Measurements from ENCODE around the gene ACTA1.
"Not testable (repeated sequence)": the region's sequence is repeated elsewhere in the genome, so short reads cannot be mapped to it uniquely, and the experiment has no call there.

The ACTA1 gene

GRCh38 chr1:229434005-229434640, at the start of gene ACTA1:
Gene ACTA1 (minus strand): TSS chr1:229434094. CDS start chr1:229433115, 979 bp downstream.
- no peak for DNase-seq

- no peak for DNase-seq
Measured at GRCh38 chr1:229482511-229482910, 48.6 kb upstream of the ACTA1 start.

GRCh38 chr1:229480495-229480894, 46.6 kb upstream of the ACTA1 start:
- no peak for DNase-seq

- no peak for DNase-seq
Measured at GRCh38 chr1:229479660-229480399, 45.9 kb upstream of the ACTA1 start.

- no peak for DNase-seq
Measured at GRCh38 chr1:229478852-229479251, 45.0 kb upstream of the ACTA1 start.

- not testable (repeated sequence) for DNase-seq
Measured at GRCh38 chr1:229475859-229476258, 42.0 kb upstream of the ACTA1 start.

GRCh38 chr1:229474509-229474908, 40.6 kb upstream of the ACTA1 start:
- DNase-seq = no peak

GRCh38 chr1:229471175-229471574, 37.3 kb upstream of the ACTA1 start:
- no peak for DNase-seq

- no peak for DNase-seq
Measured at GRCh38 chr1:229470406-229471043, 36.6 kb upstream of the ACTA1 start.

- no peak for DNase-seq
Measured at GRCh38 chr1:229466887-229467286, 33.0 kb upstream of the ACTA1 start.

GRCh38 chr1:229464672-229465071, 30.8 kb upstream of the ACTA1 start:
- no peak for DNase-seq

GRCh38 chr1:229461032-229461668, 27.3 kb upstream of the ACTA1 start:
- no peak for DNase-seq

GRCh38 chr1:229459815-229460214, 25.9 kb upstream of the ACTA1 start:
- DNase-seq = no peak

- DNase-seq = no peak
Measured at GRCh38 chr1:229457436-229457835, 23.5 kb upstream of the ACTA1 start.

- no peak for DNase-seq
Measured at GRCh38 chr1:229456016-229456415, 22.1 kb upstream of the ACTA1 start.

- DNase-seq = no peak
Measured at GRCh38 chr1:229454056-229454455, 20.2 kb upstream of the ACTA1 start.

GRCh38 chr1:229452956-229453801, 19.3 kb upstream of the ACTA1 start:
- DNase-seq = no peak

GRCh38 chr1:229448845-229449244, 15.0 kb upstream of the ACTA1 start:
- no peak for DNase-seq

- no peak for DNase-seq
Measured at GRCh38 chr1:229448354-229448753, 14.5 kb upstream of the ACTA1 start.

- DNase-seq = no peak
Measured at GRCh38 chr1:229447809-229448252, 13.9 kb upstream of the ACTA1 start.

GRCh38 chr1:229445828-229446227, 11.9 kb upstream of the ACTA1 start:
- DNase-seq = no peak

- DNase-seq = no peak
Measured at GRCh38 chr1:229440851-229441537, 7.1 kb upstream of the ACTA1 start.
